ELR (cell line): Measurements from ENCODE around the gene ZMYND10.

ENCODE experiments used
- DNase-seq: peaks from one replicate; pipeline ENCODE4 v3.0.0-alpha.2; 2015; ENCODE audit warnings: low read depth

Gene ZMYND10

DNA sequence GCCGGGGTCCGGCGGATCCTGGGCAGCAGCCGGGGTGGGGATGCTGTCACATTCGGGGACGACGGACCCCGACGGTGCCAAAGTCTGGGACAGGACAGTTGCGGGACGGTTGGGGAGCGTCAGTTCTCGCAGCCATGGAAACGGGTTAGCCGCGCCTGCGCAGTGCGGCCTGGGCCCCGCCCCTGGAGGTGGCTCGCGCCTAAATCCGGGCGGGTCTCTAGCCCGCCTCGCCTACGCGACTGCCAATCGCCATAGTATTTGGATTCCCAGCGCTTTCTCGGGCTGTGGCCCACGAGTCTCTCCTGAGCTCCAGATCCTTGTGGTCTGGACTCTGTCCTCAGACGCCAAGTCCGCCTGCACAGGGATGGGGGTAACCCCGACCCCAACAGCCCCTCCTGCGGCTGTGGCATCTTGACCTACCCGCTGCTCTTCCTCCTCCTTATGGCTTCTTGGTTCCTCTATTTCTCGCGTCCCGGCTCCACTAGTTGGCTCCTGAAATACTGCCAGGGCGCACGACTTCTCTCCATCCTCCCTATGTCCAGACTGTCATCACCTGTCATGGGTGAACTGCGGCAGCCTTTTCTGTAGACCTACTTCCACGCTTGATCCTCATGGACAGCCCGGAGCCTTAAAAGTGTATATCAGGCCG is at the start of gene ZMYND10:
TSS of gene ZMYND10 (minus strand) at position 147 of the 649 bp plus-strand sequence. CDS start 153 bp downstream, outside the sequence.
- DNase-seq = peak; percentile 74

- DNase-seq = no peak
Observed at GRCh38 chr3:50393061-50393460, 47.5 kb upstream of the ZMYND10 start.

- DNase-seq = no peak
Observed at GRCh38 chr3:50392101-50392715, 46.7 kb upstream of the ZMYND10 start.

DNA sequence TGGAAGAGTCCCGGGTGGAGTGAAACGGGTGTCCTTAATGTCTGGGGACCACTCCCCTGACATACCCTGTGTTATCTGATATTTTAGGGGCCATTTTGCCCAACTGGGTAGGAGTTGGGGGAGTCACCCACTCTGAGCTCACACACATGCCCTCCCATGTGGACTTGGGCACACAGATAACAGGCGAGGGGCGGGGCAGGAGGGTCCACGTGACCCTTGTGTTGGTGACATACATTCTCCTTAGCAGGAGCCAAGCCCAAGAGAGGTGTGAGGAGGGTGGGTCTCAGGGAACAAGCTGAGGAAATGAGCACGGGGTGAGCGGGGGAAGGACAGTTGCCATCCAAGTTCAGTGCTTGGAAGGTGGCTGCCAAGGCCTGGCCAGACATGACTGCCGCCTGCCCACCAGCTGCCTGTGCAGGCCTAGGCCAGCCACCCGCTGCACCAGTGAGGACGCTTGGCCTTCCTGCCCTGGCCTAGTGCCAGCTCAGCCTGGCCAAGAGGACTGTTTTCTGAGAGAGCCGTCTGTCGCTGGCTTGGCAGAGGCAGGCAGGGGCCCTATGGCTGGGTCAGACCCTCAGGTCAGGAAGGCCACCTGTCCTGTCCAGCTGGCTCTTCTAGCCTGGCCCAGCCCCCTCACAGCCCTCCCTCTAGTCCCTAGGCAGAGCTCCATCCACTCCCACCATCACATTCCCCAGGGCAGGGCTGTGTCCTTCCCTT is 45.1 kb upstream of the ZMYND10 start:
- no peak for DNase-seq

GRCh38 chr3:50389414-50389767 is 43.9 kb upstream of the ZMYND10 start:
- DNase-seq = no peak

DNA sequence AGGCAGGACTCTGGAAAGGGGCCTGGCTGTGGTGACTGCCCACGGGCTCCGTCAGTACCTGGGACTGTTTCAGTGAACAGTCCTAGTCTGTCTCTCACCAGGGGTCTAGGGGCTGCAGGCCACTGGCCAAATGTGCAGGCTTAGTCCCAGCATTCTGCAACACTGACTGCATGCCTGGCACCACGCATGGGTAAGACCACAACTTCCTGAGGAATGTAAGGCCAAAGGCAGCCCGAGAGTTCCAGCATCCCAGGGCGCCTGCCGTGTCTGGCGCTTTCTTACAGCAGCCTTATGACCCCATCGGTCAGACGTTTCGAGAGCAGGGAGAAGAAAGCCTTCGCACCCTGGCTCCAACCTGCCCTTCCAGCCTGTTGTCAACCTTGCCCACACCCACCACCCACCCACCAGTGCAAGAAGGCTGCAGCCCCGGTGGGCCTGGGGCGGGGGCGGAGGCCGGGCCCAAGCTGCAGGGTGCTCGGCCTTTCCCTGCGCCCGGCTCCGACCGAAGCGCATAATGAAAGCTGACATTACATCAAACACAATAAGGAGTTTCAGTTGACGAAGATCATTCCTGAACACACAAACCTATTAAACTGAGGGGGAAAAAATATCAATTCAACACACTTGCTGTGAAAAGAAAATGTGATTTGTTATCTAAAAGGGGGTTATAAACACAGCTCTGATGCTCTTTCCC is 43.3 kb upstream of the ZMYND10 start:
- DNase-seq = no peak

GRCh38 chr3:50388016-50388719 is 42.6 kb upstream of the ZMYND10 start:
- no peak for DNase-seq

DNA sequence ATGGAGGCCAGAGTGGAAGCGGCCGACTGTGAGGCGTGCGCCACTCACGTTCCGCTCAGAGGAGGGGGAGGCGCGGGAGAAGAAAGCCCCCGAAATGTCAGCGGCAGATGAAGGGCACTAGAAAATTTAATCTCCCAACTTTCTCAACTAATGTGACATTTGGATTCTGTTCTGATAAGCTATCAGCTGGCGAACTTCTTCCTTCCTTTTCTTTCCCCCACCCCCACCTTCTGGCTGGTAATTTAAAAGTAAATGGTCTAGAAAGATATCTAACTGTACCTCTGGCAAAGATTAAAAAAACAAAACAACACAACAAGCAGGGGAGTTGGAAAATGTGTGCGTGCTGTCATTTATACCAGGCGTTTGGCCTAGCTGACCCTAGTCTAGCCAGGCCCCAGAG is 40.2 kb upstream of the ZMYND10 start:
- DNase-seq = no peak

DNA sequence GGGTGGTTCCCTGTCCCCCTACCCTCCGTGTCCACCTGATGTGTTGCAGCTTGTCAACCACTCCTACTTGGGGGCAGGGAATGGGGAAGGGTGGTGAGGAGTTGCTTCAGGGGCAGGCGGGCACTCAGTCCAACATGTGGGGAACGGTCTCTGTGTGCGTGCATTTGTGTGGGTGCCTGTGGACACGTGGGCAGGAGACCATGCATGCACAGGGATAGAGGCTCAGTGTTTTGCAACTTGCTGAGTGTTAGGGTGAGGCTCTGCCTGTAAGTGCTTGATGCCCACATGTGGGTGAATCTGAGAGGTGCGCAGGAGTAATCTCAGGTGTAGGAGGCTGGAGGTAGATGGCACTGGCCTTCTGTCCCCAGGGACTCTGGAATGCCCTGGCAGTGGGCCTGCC is 38.2 kb upstream of the ZMYND10 start:
- no peak for DNase-seq

GRCh38 chr3:50382722-50383121 is 37.2 kb upstream of the ZMYND10 start:
- no peak for DNase-seq

DNA sequence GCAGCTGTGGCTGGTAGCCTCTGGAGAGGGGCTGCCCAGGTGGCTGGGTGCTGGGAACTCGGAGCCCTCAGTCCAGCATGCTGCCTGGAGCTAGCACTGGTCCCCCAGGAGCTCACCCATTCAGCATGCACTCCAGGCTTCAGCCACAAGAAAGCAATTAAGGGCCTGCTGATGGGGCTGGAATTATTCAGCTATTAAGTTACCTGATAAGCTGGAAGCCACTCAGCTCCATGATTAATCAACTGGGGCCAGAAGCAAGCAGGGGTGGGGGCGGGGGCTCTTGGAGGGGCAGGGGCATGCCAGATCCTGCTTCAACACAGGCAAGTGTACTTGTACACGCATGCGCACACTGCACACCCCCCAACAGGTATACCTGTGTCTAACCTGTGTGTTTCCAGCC is 35.9 kb upstream of the ZMYND10 start:
- DNase-seq = no peak

DNA sequence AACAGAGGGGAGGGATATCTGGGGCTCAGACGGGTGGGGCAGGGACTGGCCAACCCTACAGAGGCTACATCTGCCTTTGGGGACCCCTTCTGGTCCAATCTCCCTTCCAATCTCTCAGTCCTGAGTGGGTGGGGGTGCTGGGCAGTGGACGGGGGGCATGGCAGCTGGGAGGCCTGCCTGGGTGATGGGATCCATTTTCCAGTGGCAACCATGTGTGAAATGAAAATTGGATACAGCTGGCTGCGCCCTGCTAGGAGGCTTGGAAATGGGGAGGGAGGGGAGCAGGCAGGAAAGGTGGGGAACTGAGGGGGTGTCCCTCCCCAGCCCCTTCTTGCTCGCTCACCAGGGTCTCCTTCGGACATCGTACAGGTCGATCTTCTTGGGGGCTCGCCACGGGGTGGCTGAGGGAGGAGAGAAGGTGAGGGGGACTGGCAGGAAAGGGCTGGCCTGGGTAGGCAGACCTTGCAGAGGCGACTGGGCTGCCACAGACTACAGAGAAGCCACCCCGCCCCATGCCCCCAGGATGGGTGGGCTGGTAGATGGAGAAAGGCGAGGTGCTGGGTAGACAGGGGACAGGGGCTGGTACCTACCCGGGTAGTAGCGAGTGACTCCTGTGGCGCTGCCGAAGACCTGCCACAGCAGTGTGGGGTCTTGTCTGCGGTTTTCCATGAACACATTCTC is 35.0 kb upstream of the ZMYND10 start:
- DNase-seq = no peak

DNA sequence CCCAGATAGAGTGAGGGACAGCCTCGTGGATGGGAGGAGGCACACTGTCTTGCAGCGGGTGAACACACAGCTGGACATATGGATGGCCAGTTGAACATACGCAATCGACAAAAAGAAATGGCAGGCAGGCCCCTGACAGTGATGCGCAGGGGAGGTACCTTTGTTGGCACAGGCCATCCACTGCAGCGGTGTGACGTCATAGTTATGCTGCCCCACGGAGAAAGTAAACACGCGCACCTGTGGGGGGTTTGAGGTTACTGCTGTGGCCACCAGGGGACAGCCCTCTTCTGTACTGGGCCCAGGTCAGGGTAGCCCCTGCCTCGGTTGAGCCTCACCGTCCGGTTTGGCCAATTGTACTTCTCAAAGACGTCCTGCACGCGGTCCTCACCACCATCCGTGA is 33.2 kb upstream of the ZMYND10 start:
- DNase-seq = no peak

DNA sequence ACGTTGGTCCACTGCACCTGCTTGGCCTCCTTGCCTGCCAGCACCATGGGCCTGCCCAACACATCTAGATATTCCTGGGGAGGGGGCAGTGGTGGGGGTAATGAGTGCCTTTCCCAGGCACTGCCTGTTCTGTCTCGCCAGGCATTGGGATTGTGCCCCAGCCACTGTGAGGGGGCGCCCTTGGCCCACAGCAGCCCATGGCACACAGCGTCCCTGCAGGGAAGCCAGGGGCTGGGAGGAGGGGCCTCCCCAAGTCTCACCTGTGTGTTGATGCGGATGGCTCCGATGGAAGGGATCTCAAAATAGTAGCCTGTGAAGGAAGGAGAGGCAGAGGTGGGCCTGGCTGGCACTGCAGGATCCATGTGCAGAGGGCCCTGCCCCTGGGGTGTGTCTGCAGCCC is 32.5 kb upstream of the ZMYND10 start:
- no peak for DNase-seq

GRCh38 chr3:50375258-50375931 is 29.9 kb upstream of the ZMYND10 start:
- peak; percentile 11 for DNase-seq

GRCh38 chr3:50374363-50375257 is 29.1 kb upstream of the ZMYND10 start:
- no peak for DNase-seq

- no peak for DNase-seq
Observed at GRCh38 chr3:50373146-50374051, 27.9 kb upstream of the ZMYND10 start.

DNA sequence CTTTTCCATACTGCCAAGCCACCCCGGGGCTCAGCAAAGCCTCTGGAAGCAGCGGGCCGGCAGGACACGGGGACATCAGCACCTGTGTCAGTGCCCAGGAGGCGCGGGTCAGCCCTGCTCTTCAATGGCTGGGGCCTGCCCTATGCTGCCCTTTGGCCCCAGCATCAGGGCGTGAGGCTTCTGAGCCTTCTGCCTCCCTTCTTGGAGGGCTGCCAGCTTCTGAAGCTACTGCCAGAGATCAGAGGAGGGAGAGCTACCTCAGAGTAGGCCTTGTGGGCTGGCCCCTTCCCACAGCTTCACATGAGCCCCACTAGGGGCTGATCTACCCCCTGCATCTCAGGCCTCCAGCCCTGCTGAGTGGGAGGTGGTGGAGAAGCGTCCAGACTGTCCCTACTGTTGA is 26.8 kb upstream of the ZMYND10 start:
- DNase-seq = no peak

DNA sequence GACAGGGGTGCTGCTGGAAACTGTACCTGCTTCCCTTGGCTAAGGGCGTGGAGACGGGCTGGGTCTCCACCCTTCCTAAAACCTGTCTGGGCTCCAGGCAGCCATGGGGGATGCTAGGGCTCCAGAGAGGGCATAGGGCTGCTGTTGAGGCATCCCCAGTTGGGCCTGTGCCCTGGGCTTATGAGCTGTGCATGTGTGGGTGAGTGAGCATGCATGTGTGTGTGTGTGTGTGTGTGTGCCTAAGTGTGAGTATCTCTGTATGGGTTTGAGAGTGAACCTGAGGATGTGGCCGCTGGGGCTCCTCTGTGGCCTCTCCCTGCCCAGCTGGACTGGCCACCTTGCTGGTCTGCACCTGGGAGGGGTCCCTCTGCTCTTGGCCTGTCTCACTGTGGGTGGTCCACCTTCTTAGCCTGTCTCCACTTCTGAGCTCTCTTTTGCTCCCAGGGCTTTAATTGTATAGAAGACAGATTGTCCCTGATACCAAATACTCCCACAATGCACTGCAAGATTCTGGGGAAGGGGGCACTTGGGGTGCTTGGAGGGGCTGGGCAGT is 25.7 kb upstream of the ZMYND10 start:
- DNase-seq = peak; percentile 16
